Heart right ventricle (tissue), 16 donors: Measurements from ENCODE around the gene SND1. TPM values are rescaled to one million over a fixed set of nuclear protein-coding genes. Genes with fewer than 3 reads are reported as not detected.

Experiments used
- ATAC-seq, 8 donors: fragments of 200-7000 bp; cut with Tn5 transposase; one replicate each; pipeline ENCODE4 v1.9.1; 2020; ENCODE audit warnings: mild to moderate bottlenecking in 8 of 8, moderate library complexity in 8 of 8, moderate number of reproducible peaks in 1 of 8
- DNase-seq, 2 donors: peaks; one replicate each; pipeline ENCODE4 v3.0.0-alpha.2; 2020
- H3K27ac ChIP-seq, 10 donors: fragments of 200-600 bp; sonication (generic) in 2 of 10; one replicate each; pipeline versions ENCODE4 v1.5.0 to v1.8.0; 2020 to 2022; ENCODE audit warnings: mild to moderate bottlenecking in 3 of 10
- H3K27me3 ChIP-seq, 7 donors: fragments of 200-600 bp; one replicate each; pipeline ENCODE4 v1.8.0; 2021 to 2022; ENCODE audit warnings: mild to moderate bottlenecking in 2 of 7
- H3K36me3 ChIP-seq, 9 donors: fragments of 200-600 bp; sonication (generic) in 1 of 9; one replicate each; pipeline versions ENCODE4 v1.5.0 to v1.8.0; 2020 to 2022; ENCODE audit warnings: mild to moderate bottlenecking in 2 of 9
- H3K4me1 ChIP-seq, 9 donors: fragments of 200-600 bp; sonication (generic) in 1 of 9; one replicate each; pipeline versions ENCODE4 v1.5.0 to v1.8.0; 2020 to 2022; ENCODE audit warnings: mild to moderate bottlenecking in 4 of 9
- H3K4me3 ChIP-seq, 10 donors: fragments of 200-600 bp; sonication (generic) in 2 of 10; one replicate each; pipeline versions ENCODE4 v1.5.0 to v1.8.0; 2020 to 2022; ENCODE audit warnings: mild to moderate bottlenecking in 7 of 10, moderate library complexity in 2 of 10
- H3K9me3 ChIP-seq, 11 donors: fragments of 200-600 bp in 10 of 11; sonication (generic) in 2 of 11; one replicate each; pipeline versions ENCODE4 v1.5.0 to v1.8.0; 2013 to 2022; ENCODE audit warnings: mild to moderate bottlenecking in 2 of 11, control low read depth in 1 of 11, moderate library complexity in 1 of 11
- CTCF ChIP-seq, 9 donors: fragments of 200-600 bp; sonication (generic) in 2 of 9; IDR thresholded peaks; one replicate each; pipeline versions ENCODE4 v1.5.0 to v1.8.0; 2021 to 2022; ENCODE audit warnings: antibody characterized with exemption in 9 of 9, mild to moderate bottlenecking in 5 of 9, moderate library complexity in 1 of 9
- WGBS, 2 donors: extraction: QIAGEN DNeasy Blood & Tissue Kit; methylation state at CpG; one replicate each; pipeline ENCODE4 v1.1.7; 2013; ENCODE audit warnings: inconsistent platforms in 1 of 2; 5-methylcytosine and 5-hydroxymethylcytosine counted together
- intact Hi-C, 10 donors: fragments of 100-400 bp; cut with DNase I; formaldehyde crosslinking; loops; one replicate each; pipeline versions ENCODE4 v1.11.1 to v1.14.2; 2022
- polyA plus RNA-seq, 2 donors: library from polyadenylated mRNA; stranded (reverse); fragments of 200-250 nt; gene quantifications; one replicate each; pipeline ENCODE4 v1.2.3, GENCODE V29; 2013
- total RNA-seq, 10 donors: library from RNA; stranded (reverse); fragmentation: NEBNext Ultra II Directional in 3 of 10; extraction: Animal tissue kit (Norgen Biotek cat#: 25700) in 3 of 10; gene quantifications; one replicate each; pipeline versions ENCODE4 v1.2.1 to v1.2.4, GENCODE V29; 2021 to 2023
- donor health status: Arrhythmogenic right ventricular cardiomyopathy.
- donor health status: ischemic (EF 13 %, LVEDD 7.1; RV severe dilation, severe dysfunction).
- donor health status: healthy with polysubstance abuse.
- donor health status: DM: no; HTN: yes; CAD: no.
- donor health status: DM: no; HTN: no; CAD: no.
- donor health status: ischemic (EF 25% LVEDD 6.9; RV normal size, moderate dysfunction).
- donor health status: ischemic (EF 25% LVEDD 5.7; RV mildly dilated, moderate dysfunction).
- donor health status: healthy.
- donor health status: DM: yes; HTN: yes; CAD: no.
- donor health status: Ischemic cardiomyopathy.
- donor health status: ischemic (EF 35%, LVEDD 5.7; RV mildly dilated, moderate dysfunction).
- donor health status: nonischemic (EF 11% LVEDD 7.7; RV severe dilation, severe dysfunction).
- donor health status: DM: yes; HTN: yes; CAD: no.
- donor health status: PGD.
- donor health status: ischemic (EF 29% LVEDD 5.4; RV normal size, mild dysfunction).
- donor health status: nonischemic (EF 23%, LVEDD 6.1; RV moderate dilation, normal function).

Gene SND1
- total and polyA plus RNA-seq, 12 donors, result 39.9 to 107 (median 80.8) TPM

- Histone ChIP-seq H3K27me3 (no peaks in the 10 kb centered on the region), H3K36me3 (no peaks in the 10 kb centered on the region), H3K4me3 (no peak overlapping the region), H3K27ac (peak overlapping the region in 1 of 10 donors; percentile 6), H3K4me1 (peaks cover 0 to 22% (median 0%) of the 10 kb centered on the region in 9 donors), H3K9me3 (no peaks in the 10 kb centered on the region)
- no peak for ATAC-seq
- DNase-seq, result no peak
- WGBS, 2 donors, result 84 to 93% methylated on average over 2 of the region's 2 CpGs
- intact Hi-C loops, result no loop called here
- no peak for TF ChIP-seq CTCF (IDR thresholded peaks at IDR 0.05)
Observed at GRCh38 chr7:127820732-127821085, 168.7 kb downstream of the SND1 start.

GRCh38 chr7:127821146-127821545, 169.2 kb downstream of the SND1 start:
- H3K36me3 ChIP-seq, result no peaks in the 10 kb centered on the region
- H3K4me3 ChIP-seq, result no peak overlapping the region
- H3K4me1 ChIP-seq, result peaks cover 0 to 22% (median 0%) of the 10 kb centered on the region in 9 donors
- no peak for ATAC-seq
- H3K27me3 ChIP-seq, result no peaks in the 10 kb centered on the region
- no peak for TF ChIP-seq CTCF (IDR thresholded peaks at IDR 0.05)
- H3K27ac ChIP-seq, result no peak overlapping the region
- 95 to 96% methylated on average over 1 of the region's 1 CpG for whole genome bisulfite sequencing, 2 donors
- intact Hi-C loops, result no loop called here
- H3K9me3 ChIP-seq, result no peaks in the 10 kb centered on the region
- DNase-seq, result no peak

- Histone ChIP-seq H3K4me1 (peaks cover 0 to 22% (median 0%) of the 10 kb centered on the region in 9 donors), H3K4me3 (no peak overlapping the region), H3K27me3 (no peaks in the 10 kb centered on the region), H3K36me3 (no peaks in the 10 kb centered on the region), H3K27ac (no peak overlapping the region), H3K9me3 (no peaks in the 10 kb centered on the region)
- intact Hi-C loops, result no loop called here
- 87 to 94% methylated on average over 5 of the region's 5 CpGs for WGBS, 2 donors
- no peak for ATAC-seq
- no peak for TF ChIP-seq CTCF (IDR thresholded peaks at IDR 0.05)
- no peak for DNase-seq
Observed at GRCh38 chr7:127822822-127823508, 171.0 kb downstream of the SND1 start.

- WGBS, 2 donors, result 22 to 68% methylated on average over 1 of the region's 1 CpG
Observed at GRCh38 chr7:127824682-127825081, 172.7 kb downstream of the SND1 start.

More at GRCh38 chr7:127824682-127825081, 172.7 kb downstream of the SND1 start:
- ATAC-seq (no peak), DNase-seq (no peak)
- Histone ChIP-seq H3K4me3 (no peak overlapping the region), H3K27me3 (no peaks in the 10 kb centered on the region), H3K27ac (no peak overlapping the region), H3K4me1 (peaks cover 0 to 20% (median 0%) of the 10 kb centered on the region in 9 donors), H3K9me3 (no peaks in the 10 kb centered on the region), H3K36me3 (no peaks in the 10 kb centered on the region)
- no peak for TF ChIP-seq CTCF (IDR thresholded peaks at IDR 0.05)
- intact Hi-C loops, result no loop called here
